GM19025 (cell line): ENCODE measurements around the gene CDC25A.

Experiments
- ATAC-seq: cut with Tn5 transposase; IDR thresholded peaks from one replicate; pipeline ENCODE4 v1.9.1; 2021; ENCODE audit warnings: mild to moderate bottlenecking, low read depth, moderate library complexity; ENCODE audit not compliant: unreplicated experiment

CDC25A gene

GRCh38 chr3:48112108-48112791, 76.0 kb downstream of the CDC25A start:
- ATAC-seq: peak; percentile 94

GRCh38 chr3:48110463-48110862, 77.8 kb downstream of the CDC25A start:
- ATAC-seq: no peak

GRCh38 chr3:48107227-48107626, 81.0 kb downstream of the CDC25A start:
- ATAC-seq: no peak
